NCI-H187 treated with DMSO at 0.1 percent for 48 hours (cell line): Measurements from ENCODE around the gene JDP2.

Experiments
- DNase-seq: peaks from one replicate; lab custom pipeline; 2025; lab: John Stamatoyannopoulos, UW

Gene JDP2

DNA sequence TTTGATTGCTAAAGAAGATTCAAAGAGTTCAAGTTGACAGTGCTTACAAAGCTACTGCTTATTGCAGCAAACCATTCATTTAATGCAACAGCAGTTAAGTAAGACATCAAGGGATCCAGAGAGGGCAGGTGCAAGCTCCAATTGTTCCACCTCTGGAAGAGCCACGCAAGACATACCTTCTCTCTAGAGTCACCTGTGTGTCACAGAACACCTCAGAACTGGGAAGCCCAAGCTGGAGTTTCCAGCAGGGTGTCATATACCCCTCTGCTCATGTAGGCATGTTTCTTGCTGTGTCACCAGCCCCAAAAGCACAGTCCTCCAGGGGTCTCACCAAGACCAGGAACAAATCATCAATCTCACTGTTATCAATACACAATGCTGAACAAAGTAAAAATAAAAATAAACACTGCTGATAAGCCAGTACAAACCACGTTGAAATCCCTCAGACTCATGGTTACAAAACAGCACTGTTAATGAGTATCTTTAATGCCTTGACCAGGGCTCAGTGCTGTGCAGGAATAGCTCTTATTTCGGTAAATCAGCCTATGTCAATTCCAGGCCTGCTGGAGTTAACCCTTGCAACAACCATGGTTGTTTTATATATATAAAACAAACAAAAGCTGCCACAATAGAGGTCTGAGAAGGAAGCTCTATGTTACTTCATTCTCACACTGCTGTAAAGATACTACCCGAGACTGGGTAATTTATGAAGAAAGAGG, 57.0 kb downstream of the JDP2 start:
- no peak for DNase-seq

GRCh38 chr14:75486318-75486717, 58.5 kb downstream of the JDP2 start:
- DNase-seq, result no peak

DNA sequence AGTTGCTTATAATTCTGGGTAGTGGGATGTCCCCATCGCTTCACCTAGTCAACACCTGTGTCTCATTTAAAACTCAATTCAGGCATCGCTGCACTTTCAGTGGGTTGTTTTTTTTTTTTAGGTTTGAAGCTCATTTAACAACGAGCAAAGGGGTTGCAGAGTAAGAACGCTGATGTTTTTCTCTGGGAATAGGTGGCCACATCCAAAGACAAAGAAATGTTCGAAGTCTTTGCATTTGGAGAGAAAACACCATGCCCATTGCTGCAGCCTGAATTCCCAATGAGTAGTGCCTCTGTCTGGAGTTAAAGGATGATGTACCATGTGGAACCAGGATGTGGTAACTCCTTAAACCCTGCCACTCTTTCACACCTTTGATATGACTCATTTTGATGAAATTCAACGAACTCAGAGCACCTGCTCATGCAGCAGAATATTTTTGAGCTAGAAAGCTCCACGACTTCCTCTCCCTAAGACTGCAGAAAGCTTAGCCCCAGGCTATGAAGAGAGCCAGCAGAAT, 59.4 kb downstream of the JDP2 start:
- no peak for DNase-seq

DNA sequence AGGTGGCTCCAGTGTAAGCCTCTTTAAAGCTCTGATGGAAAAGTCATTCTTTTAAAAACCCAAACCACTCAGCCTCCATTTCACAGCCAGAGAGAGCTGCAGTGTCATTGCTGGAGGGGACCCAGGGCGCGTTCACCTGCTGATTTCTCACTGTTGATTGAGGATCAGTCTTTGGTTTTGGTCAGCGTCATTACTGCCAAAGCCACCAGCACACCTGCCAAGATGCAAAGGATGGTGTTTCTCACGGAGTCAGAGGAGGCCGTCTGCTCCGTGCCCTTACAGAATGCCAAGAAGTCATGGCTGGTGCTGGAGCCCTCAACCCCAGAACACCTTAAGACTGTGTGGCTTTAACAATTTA, 61.6 kb downstream of the JDP2 start:
- DNase-seq, result no peak

- DNase-seq, result no peak
These were observed 63.7 kb downstream of the JDP2 start for GRCh38 chr14:75491376-75491978.

DNA sequence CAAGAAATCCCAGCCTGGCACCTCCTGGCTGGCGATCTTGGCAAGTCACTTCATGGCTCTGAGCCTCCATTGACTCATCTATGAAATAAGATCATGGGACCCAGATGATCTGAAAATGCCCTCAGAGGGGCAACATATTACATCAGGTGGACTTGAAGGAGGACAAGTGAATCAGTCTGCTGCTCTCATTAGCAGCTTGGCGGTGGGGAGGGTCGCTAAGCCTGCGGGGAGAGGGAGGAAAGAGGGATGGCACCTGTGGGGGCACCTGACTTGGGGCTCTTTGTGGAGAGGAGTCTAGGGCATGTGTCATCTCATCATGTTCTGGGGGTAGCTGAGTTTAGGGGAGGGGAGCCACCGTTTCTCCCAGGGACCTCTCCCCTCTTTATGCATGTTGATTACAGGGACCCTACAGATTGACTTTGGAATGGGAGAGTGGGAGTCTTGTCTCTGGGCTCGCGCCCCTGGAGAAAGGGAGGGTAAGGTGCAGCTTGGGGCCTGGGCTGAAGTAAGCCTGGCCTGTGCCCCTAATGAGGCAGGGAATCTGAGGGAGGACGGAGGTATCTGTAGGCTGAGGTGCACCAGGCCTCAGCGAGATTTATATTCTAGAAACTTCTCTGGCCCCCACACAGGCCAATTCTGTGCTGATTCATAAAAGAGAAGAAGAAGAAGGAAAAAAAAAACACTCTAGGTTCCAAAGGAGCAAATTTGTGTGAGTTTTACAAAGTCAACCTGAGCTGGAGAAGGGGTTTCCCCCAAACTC, 65.2 kb downstream of the JDP2 start:
- no peak for DNase-seq

DNA sequence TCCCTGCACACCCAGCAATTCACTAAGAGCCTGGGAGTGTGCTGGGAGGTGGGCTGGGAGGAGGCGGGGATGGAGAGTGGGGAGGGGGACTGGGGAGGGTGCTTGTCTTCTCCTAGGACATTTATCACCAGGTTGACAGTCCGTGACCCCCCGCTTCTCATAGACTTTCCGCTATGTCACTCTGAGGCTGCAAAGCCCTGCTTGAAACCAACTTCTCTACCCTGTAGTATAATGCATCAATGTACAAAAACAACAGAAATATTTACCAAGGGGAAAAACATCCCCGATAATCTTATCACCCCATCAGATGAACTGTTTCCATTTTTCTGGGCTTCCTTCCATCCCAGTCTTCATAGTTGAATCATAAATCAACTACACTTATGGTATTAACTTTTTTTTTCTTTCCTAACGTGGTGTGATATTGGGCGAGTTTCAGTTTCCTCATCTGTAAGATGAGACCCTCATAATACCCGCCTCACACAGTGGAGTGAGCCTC, 65.8 kb downstream of the JDP2 start:
- DNase-seq, result no peak

DNA sequence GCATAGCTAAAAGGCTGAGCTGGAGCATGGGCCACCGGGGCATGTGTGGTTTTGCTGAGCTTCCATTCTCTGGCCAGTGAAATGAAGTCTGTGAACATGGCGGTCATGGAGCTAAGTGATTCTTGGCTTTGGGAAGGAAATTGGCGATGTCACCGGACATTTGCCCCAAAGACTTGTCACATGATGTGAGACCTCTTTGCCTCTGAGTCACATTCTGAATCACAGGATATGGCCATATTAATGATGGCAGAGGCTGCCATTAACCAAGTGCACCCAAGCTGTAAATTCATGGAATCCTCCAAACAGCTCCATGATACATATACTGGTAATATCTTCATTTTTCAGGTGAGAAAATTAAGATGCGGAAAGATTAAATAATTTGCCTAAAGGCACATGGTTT, 67.1 kb downstream of the JDP2 start:
- DNase-seq, result no peak

- DNase-seq, result no peak
These were observed 67.6 kb downstream of the JDP2 start for GRCh38 chr14:75495399-75495798.

DNA sequence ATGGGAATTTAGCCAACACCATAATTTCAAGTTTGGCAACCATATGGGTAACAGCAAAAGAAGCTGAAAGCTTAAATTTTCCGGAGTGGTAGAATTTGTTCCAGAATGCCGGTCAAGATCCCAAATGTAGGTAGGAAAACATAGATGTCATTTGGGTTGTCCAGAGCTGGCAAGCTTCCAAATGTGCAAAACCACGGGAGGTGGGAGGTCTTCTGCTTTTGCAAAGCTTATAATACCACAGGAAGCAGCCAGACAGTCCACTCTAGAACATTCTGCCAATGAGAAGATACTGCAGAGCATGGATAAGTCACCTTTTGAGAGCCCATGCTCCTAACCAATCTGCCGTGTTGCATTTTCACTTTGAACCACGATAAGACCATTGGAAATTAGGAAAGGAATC, 68.1 kb downstream of the JDP2 start:
- no peak for DNase-seq

DNA sequence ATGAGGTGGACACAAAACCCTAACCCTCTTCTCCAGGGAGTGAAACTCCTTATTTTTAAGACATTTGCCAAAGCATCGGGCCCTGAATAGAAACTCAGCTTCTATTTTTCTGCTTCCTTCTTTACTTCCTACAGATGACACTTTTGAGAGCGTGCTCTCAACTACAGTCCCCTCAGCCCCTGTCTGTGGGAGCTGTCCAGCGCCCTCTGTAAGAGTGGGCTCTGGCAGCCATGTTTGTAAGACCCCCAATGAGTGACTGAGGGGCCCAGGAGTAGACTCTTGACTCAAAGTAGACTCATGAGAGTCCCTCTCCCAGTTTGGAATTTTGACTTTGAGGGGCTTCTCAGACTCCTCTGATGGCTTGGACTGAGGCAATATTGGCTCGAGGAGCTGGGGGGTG, 68.9 kb downstream of the JDP2 start:
- DNase-seq, result no peak

DNA sequence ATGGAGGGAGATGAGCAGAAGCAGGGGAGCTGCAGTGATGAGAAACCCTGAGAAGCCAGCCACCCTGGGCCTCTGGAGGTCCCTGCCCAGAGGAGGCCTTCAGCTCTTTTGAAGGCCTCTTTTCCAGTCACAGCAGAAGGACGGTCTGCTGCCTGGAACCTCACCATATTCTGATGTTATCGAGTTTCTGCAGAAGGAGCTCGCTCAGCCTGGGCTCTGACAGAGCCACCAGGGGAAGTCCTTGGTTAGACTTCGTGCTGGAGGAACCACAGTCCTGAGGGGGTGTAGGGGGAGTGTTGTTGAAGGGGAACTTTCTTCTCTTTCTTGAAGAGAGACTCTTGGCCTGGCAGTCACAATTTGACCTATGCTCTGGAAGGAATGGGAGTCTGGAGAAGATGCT, 69.4 kb downstream of the JDP2 start:
- no peak for DNase-seq

GRCh38 chr14:75497701-75498100, 69.9 kb downstream of the JDP2 start:
- DNase-seq, result no peak

DNA sequence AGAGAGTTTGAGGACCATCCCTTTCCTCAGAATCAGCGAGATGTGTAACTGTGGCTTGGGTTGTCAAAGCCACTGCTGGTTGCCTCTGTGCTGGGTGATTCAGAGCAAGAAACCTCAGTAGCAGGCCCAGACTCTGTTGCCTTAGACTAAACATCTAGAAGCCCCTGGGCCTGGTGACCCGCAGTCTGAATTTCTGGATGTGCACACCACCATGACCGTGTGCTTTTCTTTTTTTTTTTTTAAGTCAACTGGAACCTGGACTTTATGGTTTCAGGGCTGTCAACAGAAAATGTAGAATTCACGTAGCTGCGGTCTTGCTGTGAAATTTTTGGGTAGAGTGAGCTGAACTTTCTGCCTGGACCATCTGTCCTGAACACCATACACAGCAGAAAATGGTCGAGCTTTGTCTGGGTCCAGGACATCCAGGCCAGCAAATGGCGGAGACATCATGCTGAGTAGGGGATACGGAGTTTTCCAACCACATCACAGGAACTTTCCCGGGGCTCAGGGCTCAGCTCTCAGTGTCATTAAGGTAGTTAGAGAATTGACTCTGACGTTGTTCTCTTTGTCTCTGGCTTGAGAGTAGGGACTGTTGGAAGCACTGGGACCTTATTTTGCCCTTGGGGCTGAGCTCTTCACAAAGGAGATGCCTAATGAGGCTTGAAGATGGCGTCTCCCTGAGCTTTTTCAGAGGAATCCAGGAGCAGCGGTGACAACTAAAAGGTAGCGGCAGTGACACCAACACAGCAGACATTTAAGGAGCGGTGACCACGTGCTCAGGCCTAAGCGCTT, 71.5 kb downstream of the JDP2 start:
- DNase-seq, result no peak

DNA sequence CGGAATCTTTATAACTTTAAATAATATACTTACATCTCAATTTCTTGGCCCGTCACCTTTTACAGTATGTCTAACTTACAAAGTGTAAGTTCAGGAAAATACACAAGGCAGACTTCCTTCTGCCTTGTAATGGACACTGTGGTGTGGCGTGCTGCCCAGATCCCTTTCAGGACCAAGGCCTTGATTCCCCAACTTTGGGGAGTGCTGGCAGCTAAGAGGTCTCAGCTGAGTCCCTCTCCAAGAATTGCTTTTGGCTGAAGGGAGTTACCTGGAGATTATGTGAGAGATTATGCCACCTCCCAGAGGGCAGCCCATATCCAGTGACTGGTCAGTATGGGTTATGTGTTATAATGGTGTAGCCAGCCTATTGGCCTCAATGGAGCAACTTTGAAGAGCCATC, 73.3 kb downstream of the JDP2 start:
- no peak for DNase-seq

- DNase-seq, result no peak
These were observed 76.6 kb downstream of the JDP2 start for GRCh38 chr14:75504411-75504810.

DNA sequence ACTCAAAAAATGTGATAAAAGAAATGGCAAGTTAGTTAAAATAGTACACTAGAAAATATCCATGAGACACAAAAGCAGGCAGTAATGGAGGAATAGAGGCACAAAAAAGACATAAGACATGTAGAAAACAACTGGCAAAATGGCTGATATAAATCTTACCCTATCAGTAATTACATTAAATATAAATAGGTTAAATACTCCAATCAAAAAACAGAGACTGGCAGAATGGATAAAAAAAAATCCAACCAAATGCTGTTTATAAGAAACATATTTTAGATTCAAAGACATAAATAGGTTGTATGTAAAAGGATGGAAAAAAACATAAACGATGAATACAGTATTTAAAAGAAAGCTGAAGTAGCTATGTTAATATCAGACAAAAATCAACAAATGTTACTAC, 79.1 kb downstream of the JDP2 start:
- no peak for DNase-seq

GRCh38 chr14:75510547-75510946, 82.7 kb downstream of the JDP2 start:
- DNase-seq, result no peak

DNA sequence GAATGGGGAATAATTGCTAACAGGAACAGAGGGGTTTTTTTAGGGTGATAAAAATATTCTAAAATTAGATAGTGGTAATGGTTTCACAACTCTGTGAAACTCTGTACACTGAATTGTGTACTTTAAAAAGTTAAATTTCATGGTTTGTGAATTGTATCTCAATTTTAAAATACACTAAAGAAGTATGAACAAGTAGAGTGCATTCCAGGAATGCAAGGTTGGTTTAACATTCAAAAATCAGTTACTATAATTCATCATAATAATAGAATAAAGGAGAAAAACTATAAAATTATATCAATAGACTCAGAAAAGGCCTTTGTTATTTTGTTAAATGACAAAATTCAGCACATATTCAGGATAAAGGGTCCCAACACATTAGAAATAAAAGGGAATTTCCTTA, 83.4 kb downstream of the JDP2 start:
- DNase-seq, result no peak

DNA sequence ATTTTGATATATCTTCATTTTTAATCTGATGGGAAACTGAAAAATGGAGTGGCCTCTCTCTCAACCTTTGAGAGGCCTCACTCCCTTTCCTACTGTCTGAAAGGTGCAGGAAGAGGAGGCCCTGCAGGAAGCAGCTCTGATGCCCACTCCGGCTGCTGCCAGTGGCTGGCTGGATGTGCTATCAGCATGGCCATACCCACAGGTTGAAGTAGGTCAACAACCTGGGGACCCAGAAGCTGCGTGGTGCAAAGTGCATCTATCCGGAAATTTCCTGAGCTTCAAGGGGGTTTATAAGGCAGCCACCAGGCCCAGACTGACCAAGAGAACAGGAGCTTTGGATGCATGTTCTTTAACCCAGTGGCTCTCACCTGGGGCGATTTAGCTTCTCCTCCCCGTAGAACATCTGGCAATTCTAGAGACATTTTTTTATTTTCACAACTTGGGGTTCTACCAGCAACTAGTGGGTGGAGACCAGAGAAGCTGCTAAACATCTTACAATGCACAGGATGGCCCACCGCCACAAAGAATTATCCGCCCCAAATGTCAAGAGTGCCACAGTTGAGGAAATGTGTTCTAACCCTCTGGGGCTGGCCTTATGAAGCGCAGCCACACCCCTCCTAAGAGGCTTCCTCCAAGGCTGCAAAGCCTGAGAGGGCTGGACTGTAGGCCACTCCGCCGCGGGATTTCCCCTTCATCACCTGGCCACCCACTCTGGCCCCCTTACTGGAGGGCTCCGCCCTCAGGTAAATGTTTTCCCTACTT, 86.3 kb downstream of the JDP2 start:
- no peak for DNase-seq
